ENCODE measurements around the gene INPP5F. TPM values are rescaled to one million over a fixed set of nuclear protein-coding genes. Genes with fewer than 3 reads are reported as not detected.
A peak's percentile ranks its signal among the peaks of the same experiment; 100 is the strongest.

INPP5F gene
- total RNA-seq, 1 donor from 2014 or later, result 16.0 TPM

DNA sequence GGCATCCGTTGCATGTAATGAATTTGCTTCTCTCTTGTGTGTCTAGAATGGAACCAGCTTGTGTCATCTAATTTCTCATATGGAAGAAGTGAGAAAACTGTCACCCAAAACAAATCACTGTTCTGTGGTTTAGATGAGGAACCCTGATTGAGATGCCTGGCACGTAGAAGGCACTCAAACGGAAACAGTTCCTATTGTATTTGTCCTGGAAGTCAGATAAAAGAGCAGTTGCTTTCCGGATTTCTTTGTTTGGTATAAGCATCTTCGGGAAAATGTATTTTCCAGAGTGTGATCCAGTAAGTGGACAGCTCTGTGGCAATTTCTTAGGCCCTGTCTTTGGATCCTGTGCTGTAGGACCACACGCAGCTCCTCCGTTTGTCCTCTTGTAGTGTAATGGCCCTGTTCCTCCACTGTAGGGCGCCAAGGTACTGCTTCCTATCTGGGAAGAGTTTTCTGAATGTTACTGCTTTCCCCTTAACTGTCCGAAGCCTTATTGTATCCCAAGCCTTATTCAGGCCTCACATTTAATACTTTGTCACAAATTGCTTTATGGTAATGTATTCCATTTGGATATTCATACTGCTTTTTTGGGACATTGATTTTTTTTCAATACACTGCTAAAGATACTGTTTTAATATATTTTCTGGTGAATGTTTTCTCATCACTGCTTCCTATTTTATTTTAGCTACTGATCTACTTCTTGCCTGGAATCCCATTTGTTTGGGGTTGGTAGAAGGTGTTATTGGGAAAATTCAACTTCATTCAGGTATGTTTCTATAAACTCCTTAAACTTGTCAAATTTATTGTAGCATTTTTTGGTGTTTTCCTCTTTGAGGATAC is 24.8 kb downstream of the INPP5F start:
- no peaks in the 10 kb centered on the region for H3K36me3 ChIP-seq
- H3K4me3 ChIP-seq, result no peak overlapping the region
- H3K9me3 ChIP-seq, result no peaks in the 10 kb centered on the region
- TF ChIP-seq, protein P1, sequence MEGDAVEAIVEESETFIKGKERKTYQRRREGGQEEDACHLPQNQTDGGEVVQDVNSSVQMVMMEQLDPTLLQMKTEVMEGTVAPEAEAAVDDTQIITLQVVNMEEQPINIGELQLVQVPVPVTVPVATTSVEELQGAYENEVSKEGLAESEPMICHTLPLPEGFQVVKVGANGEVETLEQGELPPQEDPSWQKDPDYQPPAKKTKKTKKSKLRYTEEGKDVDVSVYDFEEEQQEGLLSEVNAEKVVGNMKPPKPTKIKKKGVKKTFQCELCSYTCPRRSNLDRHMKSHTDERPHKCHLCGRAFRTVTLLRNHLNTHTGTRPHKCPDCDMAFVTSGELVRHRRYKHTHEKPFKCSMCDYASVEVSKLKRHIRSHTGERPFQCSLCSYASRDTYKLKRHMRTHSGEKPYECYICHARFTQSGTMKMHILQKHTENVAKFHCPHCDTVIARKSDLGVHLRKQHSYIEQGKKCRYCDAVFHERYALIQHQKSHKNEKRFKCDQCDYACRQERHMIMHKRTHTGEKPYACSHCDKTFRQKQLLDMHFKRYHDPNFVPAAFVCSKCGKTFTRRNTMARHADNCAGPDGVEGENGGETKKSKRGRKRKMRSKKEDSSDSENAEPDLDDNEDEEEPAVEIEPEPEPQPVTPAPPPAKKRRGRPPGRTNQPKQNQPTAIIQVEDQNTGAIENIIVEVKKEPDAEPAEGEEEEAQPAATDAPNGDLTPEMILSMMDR (IDR thresholded peaks at IDR 0.05), result peak; percentile 93
- DNase-seq (peak; percentile 56), ATAC-seq (peak; percentile 93 to 96)
- no peak overlapping the region for H3K27ac ChIP-seq
- H3K4me1 ChIP-seq, result peaks cover 9% of the 10 kb centered on the region
- H3K27me3 ChIP-seq (ENCODE audit: low read depth), result no peaks in the 10 kb centered on the region
- intact Hi-C loops (cut with DNase I), result no loop called here

DNA sequence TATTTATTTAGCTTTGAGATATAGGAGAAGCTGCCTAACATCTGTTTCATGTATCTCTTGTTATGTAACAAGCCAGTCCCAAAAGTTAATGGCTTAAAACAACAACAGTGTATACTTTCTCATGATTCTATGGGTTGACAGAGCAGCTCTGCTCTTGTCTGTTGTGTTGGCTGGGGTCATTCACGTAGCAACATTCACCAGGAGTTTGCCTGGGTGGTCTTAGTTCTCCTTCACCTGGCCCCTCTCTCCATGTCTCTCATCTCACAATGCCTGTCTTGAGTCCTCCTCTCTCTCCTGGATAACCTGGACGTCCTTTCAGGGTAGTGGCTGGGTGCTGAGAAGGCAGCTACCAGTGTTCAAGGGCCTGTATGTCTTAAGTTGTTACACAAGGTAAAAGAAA is 27.5 kb downstream of the INPP5F start:
- Histone ChIP-seq H3K27ac (no peak overlapping the region), H3K4me3 (no peak overlapping the region), H3K4me1 (peaks cover 9% of the 10 kb centered on the region), H3K9me3 (no peaks in the 10 kb centered on the region), H3K36me3 (no peaks in the 10 kb centered on the region), H3K27me3 (ENCODE audit: low read depth) (no peaks in the 10 kb centered on the region)
- intact Hi-C loops (cut with DNase I), result no loop called here
- ATAC-seq (no peak), DNase-seq (no peak)
- TF ChIP-seq, protein P1 (IDR thresholded peaks at IDR 0.05), result no peak

DNA sequence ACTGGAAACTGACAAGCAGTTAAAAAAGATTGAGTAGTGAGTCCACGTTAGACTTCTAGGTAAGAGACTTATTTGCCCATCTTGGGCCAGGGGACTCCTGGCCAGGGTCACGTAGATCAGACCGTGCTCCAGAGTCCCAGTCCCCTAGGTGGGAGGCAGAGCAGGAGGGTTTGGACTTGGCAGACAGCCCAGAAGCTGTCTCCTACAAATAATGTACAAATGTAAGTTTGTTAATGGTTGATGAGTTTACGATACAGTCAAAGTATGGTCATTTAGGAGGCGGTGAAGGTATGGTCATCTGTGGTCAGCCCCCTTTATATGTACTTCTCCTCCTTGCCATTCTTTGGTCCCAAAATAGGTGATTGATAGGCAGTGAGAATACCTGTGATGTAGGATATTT is 28.2 kb downstream of the INPP5F start:
- no peak for DNase-seq
- intact Hi-C loops (cut with DNase I), result no loop called here
- TF ChIP-seq, protein P1 (IDR thresholded peaks at IDR 0.05), result no peak
- Histone ChIP-seq H3K27me3 (ENCODE audit: low read depth) (no peaks in the 10 kb centered on the region), H3K36me3 (no peaks in the 10 kb centered on the region), H3K27ac (no peak overlapping the region), H3K4me3 (no peak overlapping the region), H3K9me3 (no peaks in the 10 kb centered on the region), H3K4me1 (peaks cover 9% of the 10 kb centered on the region)
- no peak for ATAC-seq

DNA sequence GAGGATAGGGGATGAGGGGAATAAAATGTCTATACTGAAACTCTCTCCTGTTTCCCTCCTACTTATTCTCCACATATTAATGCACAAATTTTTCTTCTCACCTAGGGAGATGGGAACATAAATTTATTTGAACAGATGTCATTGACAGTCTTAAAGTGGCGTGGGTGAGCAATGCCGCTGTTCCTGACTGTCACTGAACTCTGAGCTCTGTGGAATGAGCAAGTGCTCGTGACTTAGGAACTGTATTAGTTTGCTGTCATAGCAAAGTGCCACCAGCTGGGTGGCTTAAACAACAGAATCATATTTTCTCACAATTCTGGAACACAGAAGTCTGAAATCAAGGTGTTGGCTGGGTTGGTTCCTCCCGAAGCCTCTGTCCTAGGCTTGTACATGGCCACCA is 29.1 kb downstream of the INPP5F start:
- TF ChIP-seq, protein P1 (IDR thresholded peaks at IDR 0.05), result no peak
- ATAC-seq, result no peak
- Histone ChIP-seq H3K4me1 (peaks cover 9% of the 10 kb centered on the region), H3K36me3 (no peaks in the 10 kb centered on the region), H3K9me3 (no peaks in the 10 kb centered on the region), H3K4me3 (no peak overlapping the region), H3K27me3 (ENCODE audit: low read depth) (no peaks in the 10 kb centered on the region), H3K27ac (no peak overlapping the region)
- no peak for DNase-seq
- intact Hi-C loops (cut with DNase I), result no loop called here

DNA sequence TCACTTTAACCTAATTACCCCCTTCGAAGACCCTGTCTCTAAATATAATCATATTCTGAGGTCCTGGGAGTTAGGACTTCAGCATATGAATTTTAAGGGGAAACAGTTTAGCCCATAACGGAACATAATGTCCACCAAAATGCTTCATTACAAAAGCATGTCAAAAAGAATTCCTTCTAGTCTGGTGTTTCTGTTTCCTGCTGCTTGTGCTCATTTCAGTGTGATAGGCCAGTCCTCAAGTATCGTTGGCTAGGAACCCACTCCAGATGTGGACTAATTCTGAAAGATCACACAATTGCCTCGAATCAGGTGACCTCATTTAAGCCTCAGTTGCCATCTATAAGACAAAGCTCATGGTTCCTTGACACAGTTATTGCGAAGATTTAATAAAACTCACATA is 29.6 kb downstream of the INPP5F start:
- Histone ChIP-seq H3K4me1 (peaks cover 9% of the 10 kb centered on the region), H3K9me3 (no peaks in the 10 kb centered on the region), H3K4me3 (no peak overlapping the region), H3K27me3 (ENCODE audit: low read depth) (no peaks in the 10 kb centered on the region), H3K27ac (no peak overlapping the region), H3K36me3 (no peaks in the 10 kb centered on the region)
- intact Hi-C loops (cut with DNase I), result no loop called here
- ATAC-seq (peak in 1 of 2 donors; percentile 23), DNase-seq (no peak)
- TF ChIP-seq, protein P1 (IDR thresholded peaks at IDR 0.05), result no peak
